GM12878 (cell line): ENCODE results near the gene CDC14A. TPM values are rescaled to one million over a fixed set of nuclear protein-coding genes. Genes with fewer than 3 reads are reported as not detected.

ENCODE experiments used
- CBFB ChIP-seq: IDR thresholded peaks from 2 replicates; pipeline ENCODE4 v1.6.1; 2016; ENCODE audit warnings: antibody characterized with exemption, low read depth
- CHD1 ChIP-seq: IDR thresholded peaks from 2 replicates; pipeline ENCODE4 v1.6.1; 2012; ENCODE audit warnings: low read depth, low read length, improper control_type of control experiment
- GATAD2B ChIP-seq: fragments of 450-650 bp; conservative IDR thresholded peaks from 2 replicates; pipeline ENCODE4 v1.6.1; 2017; ENCODE audit warnings: low read depth, mild to moderate bottlenecking, moderate library complexity
- SMAD5 ChIP-seq: IDR thresholded peaks from 2 replicates; pipeline ENCODE4 v1.6.1; 2016; ENCODE audit warnings: antibody characterized with exemption, low read depth
- YBX1 ChIP-seq: fragments of 450-650 bp; IDR thresholded peaks from 2 replicates; pipeline ENCODE4 v1.6.1; 2016; ENCODE audit warnings: antibody characterized with exemption
- polyA plus RNA-seq, 11 experiments: library from polyadenylated mRNA; depleted of rRNA in 4 of 11; unstranded in 6 of 11; stranded (reverse) in 5 of 11; fragments of >200 nt; fragmentation: Nextera tagmentation in 4 of 11; fragmentation: Illumina TruSeq in 1 of 11; extraction: Ambion mirVana in 4 of 11; extraction: Trizol in 1 of 11; gene quantifications; 1 replicate in 1 of 11; 2 replicates in 10 of 11; pipeline versions ENCODE4 v1.2.1 to v1.2.3, GENCODE V29; 2011 to 2016; ENCODE audit warnings: inconsistent platforms in 2 of 11, missing spikeins in 2 of 11, low read depth in 1 of 11
- total RNA-seq, 4 experiments: library from RNA; depleted of rRNA in 3 of 4; stranded (reverse); fragments of >200 nt in 3 of 4; fragmentation: Illumina TruSeq in 1 of 4; extraction: Trizol in 1 of 4; gene quantifications; 2 replicates each; pipeline versions ENCODE4 v1.2.1 to v1.2.3, GENCODE V29; 2013 to 2021
- TF ChIP-seq, protein P1 (sequence below): IDR thresholded peaks from 2 replicates; pipeline ENCODE4 v1.6.1; 2012; ENCODE audit warnings: improper control_type of control experiment, low read depth, low read length; ENCODE audit not compliant: insufficient replicate concordance
- TF ChIP-seq, protein P2 (sequence below): fragments of 450-650 bp; IDR thresholded peaks from 2 replicates; pipeline ENCODE4 v1.6.1; 2017; ENCODE audit warnings: antibody characterized with exemption, mild to moderate bottlenecking, moderate library complexity

Gene CDC14A
- total and polyA plus RNA-seq, 10 of the 15 experiments (the other 5 are each of a cell fraction or from before 2014, with no cell fraction given) = 1.5 to 7.1 (median 5.5) TPM

DNA sequence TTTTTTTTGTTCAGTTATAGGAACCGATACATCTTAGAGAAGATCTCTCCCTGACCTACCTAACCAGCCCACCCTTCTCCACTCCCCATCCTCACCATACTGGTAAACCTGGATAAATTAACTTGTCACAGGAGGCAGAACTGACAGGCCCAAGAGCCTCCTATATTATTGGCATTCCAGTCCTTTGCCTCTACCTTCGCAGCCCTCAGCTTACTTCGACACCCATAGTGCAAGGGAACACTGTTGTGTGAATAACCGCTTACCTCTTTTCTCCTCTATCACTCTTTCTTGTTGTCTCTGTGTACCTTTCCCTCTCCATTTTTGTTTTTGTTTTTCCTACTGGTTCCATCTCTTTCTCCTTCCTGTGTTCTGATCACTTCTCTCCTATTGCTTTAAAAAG lies 58.7 kb downstream of the CDC14A start (continued):
- TF ChIP-seq, protein P1, sequence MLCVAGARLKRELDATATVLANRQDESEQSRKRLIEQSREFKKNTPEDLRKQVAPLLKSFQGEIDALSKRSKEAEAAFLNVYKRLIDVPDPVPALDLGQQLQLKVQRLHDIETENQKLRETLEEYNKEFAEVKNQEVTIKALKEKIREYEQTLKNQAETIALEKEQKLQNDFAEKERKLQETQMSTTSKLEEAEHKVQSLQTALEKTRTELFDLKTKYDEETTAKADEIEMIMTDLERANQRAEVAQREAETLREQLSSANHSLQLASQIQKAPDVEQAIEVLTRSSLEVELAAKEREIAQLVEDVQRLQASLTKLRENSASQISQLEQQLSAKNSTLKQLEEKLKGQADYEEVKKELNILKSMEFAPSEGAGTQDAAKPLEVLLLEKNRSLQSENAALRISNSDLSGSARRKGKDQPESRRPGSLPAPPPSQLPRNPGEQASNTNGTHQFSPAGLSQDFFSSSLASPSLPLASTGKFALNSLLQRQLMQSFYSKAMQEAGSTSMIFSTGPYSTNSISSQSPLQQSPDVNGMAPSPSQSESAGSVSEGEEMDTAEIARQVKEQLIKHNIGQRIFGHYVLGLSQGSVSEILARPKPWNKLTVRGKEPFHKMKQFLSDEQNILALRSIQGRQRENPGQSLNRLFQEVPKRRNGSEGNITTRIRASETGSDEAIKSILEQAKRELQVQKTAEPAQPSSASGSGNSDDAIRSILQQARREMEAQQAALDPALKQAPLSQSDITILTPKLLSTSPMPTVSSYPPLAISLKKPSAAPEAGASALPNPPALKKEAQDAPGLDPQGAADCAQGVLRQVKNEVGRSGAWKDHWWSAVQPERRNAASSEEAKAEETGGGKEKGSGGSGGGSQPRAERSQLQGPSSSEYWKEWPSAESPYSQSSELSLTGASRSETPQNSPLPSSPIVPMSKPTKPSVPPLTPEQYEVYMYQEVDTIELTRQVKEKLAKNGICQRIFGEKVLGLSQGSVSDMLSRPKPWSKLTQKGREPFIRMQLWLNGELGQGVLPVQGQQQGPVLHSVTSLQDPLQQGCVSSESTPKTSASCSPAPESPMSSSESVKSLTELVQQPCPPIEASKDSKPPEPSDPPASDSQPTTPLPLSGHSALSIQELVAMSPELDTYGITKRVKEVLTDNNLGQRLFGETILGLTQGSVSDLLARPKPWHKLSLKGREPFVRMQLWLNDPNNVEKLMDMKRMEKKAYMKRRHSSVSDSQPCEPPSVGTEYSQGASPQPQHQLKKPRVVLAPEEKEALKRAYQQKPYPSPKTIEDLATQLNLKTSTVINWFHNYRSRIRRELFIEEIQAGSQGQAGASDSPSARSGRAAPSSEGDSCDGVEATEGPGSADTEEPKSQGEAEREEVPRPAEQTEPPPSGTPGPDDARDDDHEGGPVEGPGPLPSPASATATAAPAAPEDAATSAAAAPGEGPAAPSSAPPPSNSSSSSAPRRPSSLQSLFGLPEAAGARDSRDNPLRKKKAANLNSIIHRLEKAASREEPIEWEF = no peak
- TF ChIP-seq, protein P2, sequence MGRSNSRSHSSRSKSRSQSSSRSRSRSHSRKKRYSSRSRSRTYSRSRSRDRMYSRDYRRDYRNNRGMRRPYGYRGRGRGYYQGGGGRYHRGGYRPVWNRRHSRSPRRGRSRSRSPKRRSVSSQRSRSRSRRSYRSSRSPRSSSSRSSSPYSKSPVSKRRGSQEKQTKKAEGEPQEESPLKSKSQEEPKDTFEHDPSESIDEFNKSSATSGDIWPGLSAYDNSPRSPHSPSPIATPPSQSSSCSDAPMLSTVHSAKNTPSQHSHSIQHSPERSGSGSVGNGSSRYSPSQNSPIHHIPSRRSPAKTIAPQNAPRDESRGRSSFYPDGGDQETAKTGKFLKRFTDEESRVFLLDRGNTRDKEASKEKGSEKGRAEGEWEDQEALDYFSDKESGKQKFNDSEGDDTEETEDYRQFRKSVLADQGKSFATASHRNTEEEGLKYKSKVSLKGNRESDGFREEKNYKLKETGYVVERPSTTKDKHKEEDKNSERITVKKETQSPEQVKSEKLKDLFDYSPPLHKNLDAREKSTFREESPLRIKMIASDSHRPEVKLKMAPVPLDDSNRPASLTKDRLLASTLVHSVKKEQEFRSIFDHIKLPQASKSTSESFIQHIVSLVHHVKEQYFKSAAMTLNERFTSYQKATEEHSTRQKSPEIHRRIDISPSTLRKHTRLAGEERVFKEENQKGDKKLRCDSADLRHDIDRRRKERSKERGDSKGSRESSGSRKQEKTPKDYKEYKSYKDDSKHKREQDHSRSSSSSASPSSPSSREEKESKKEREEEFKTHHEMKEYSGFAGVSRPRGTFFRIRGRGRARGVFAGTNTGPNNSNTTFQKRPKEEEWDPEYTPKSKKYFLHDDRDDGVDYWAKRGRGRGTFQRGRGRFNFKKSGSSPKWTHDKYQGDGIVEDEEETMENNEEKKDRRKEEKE = no peak
- TF ChIP-seq CBFB = no peak
- TF ChIP-seq GATAD2B = no peak
- no peak for TF ChIP-seq SMAD5
- TF ChIP-seq YBX1 = no peak
- TF ChIP-seq CHD1 = no peak
- TF ChIP-seq, all 136 proteins: peak for 0
